Mammary epithelial cell (primary cell): ENCODE measurements around the gene SMARCA1.

ENCODE experiments used
- CTCF ChIP-seq, 2 donors: IDR thresholded peaks in 1 of 2; conservative IDR thresholded peaks in 1 of 2; 2 replicates each; pipeline ENCODE4 v1.5.1; 2011 to 2012; ENCODE audit warnings: inconsistent platforms in 2 of 2, low read length in 2 of 2, mild to moderate bottlenecking in 2 of 2, control low read depth in 1 of 2, low read depth in 1 of 2; ENCODE audit not compliant: insufficient read depth in 1 of 2; ENCODE audit errors: extremely low read depth in 1 of 2
- EZH2 ChIP-seq: IDR thresholded peaks from 2 replicates; pipeline ENCODE4 v1.6.1; 2012; ENCODE audit warnings: low read length, inconsistent platforms, borderline replicate concordance

GRCh38 chrX:129534816-129535578, 11.7 kb upstream of the SMARCA1 start:
- TF ChIP-seq EZH2, result no peak
- TF ChIP-seq CTCF (conservative IDR thresholded peaks at IDR 0.05 in 1 of 2, IDR thresholded peaks at IDR 0.05 in 1 of 2; ENCODE audit: extremely low read depth in 1 of 2, insufficient read depth in 1 of 2, low read depth in 1 of 2, low read length in 2 of 2), result no peak
